ENCODE data around the gene KRTAP10-1. TPM values are rescaled to one million over a fixed set of nuclear protein-coding genes. Genes with fewer than 3 reads are reported as not detected.

KRTAP10-1 gene
- total RNA-seq, 1 experiment from 2014 or later: not detected

GRCh38 chr21:44516342-44516741 lies 23.7 kb downstream of the KRTAP10-1 start:
- Mint-ChIP-seq H3K27me3 (ENCODE audit: low read depth) (no peaks in the 10 kb centered on the region; the same call in 1 of the 2 replicates), H3K27ac (no peak overlapping the region), H3K9me3 (peaks cover 10% of the 10 kb centered on the region), H3K4me1 (0 out of 2 replicates have a peak, but pooled peaks cover 5% of the 10 kb centered on the region), H3K4me3 (no peak overlapping the region), H3K36me3 (no peaks in the 10 kb centered on the region)
- ChIA-PET POLR2A (no interaction called here), CTCF (interaction anchor here (1.1 to 2.1 kb wide), 3 partner anchors 28 to 277 kb away, joined by 3 to 7 read pairs (median 5); no protein-coding TSS in a partner anchor)
- TF ChIP-seq GRHL2 (CRISPR knock-in tag; IDR thresholded peaks at IDR 0.05; ENCODE audit: insufficient replicate concordance, severe bottlenecking) (no peak), ZNF425 (CRISPR knock-in tag; conservative IDR thresholded peaks at IDR 0.05) (no peak), ATF2 (CRISPR knock-in tag; IDR thresholded peaks at IDR 0.05; ENCODE audit: borderline replicate concordance, low read depth) (no peak), ZNF138 (CRISPR knock-in tag; conservative IDR thresholded peaks at IDR 0.05) (no peak), ZNF416 (CRISPR knock-in tag; IDR thresholded peaks at IDR 0.05) (no peak), PRDM15 (CRISPR knock-in tag; IDR thresholded peaks at IDR 0.05) (no peak), ZNF423 (CRISPR knock-in tag; IDR thresholded peaks at IDR 0.05) (no peak), CTCF (IDR thresholded peaks at IDR 0.05) (no peak), ZNF121 (CRISPR knock-in tag; IDR thresholded peaks at IDR 0.05) (no peak), SMAD4 (CRISPR knock-in tag; IDR thresholded peaks at IDR 0.05) (no peak), HMGXB4 (CRISPR knock-in tag; IDR thresholded peaks at IDR 0.05) (no peak), FOXP1 (CRISPR knock-in tag; IDR thresholded peaks at IDR 0.05; ENCODE audit: borderline replicate concordance) (no peak), ESRRA (CRISPR knock-in tag; IDR thresholded peaks at IDR 0.05; ENCODE audit: borderline replicate concordance) (no peak)
- TF ChIP-seq, protein P1, sequence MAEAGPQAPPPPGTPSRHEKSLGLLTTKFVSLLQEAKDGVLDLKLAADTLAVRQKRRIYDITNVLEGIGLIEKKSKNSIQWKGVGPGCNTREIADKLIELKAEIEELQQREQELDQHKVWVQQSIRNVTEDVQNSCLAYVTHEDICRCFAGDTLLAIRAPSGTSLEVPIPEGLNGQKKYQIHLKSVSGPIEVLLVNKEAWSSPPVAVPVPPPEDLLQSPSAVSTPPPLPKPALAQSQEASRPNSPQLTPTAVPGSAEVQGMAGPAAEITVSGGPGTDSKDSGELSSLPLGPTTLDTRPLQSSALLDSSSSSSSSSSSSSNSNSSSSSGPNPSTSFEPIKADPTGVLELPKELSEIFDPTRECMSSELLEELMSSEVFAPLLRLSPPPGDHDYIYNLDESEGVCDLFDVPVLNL (CRISPR knock-in tag; IDR thresholded peaks at IDR 0.05; ENCODE audit: borderline replicate concordance, low read depth): no peak
- TF ChIP-seq, protein P2, sequence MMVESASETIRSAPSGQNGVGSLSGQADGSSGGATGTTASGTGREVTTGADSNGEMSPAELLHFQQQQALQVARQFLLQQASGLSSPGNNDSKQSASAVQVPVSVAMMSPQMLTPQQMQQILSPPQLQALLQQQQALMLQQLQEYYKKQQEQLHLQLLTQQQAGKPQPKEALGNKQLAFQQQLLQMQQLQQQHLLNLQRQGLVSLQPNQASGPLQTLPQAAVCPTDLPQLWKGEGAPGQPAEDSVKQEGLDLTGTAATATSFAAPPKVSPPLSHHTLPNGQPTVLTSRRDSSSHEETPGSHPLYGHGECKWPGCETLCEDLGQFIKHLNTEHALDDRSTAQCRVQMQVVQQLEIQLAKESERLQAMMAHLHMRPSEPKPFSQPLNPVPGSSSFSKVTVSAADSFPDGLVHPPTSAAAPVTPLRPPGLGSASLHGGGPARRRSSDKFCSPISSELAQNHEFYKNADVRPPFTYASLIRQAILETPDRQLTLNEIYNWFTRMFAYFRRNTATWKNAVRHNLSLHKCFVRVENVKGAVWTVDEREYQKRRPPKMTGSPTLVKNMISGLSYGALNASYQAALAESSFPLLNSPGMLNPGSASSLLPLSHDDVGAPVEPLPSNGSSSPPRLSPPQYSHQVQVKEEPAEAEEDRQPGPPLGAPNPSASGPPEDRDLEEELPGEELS (CRISPR knock-in tag; IDR thresholded peaks at IDR 0.05): no peak
- TF ChIP-seq, protein P3, sequence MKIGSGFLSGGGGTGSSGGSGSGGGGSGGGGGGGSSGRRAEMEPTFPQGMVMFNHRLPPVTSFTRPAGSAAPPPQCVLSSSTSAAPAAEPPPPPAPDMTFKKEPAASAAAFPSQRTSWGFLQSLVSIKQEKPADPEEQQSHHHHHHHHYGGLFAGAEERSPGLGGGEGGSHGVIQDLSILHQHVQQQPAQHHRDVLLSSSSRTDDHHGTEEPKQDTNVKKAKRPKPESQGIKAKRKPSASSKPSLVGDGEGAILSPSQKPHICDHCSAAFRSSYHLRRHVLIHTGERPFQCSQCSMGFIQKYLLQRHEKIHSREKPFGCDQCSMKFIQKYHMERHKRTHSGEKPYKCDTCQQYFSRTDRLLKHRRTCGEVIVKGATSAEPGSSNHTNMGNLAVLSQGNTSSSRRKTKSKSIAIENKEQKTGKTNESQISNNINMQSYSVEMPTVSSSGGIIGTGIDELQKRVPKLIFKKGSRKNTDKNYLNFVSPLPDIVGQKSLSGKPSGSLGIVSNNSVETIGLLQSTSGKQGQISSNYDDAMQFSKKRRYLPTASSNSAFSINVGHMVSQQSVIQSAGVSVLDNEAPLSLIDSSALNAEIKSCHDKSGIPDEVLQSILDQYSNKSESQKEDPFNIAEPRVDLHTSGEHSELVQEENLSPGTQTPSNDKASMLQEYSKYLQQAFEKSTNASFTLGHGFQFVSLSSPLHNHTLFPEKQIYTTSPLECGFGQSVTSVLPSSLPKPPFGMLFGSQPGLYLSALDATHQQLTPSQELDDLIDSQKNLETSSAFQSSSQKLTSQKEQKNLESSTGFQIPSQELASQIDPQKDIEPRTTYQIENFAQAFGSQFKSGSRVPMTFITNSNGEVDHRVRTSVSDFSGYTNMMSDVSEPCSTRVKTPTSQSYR (CRISPR knock-in tag; IDR thresholded peaks at IDR 0.05): no peak
- ATAC-seq: no peak
- DNase-seq (ENCODE audit: low spot score): no peak

All from WTC11 (cell line).